ENCODE results near the gene BRMS1L.

DNA sequence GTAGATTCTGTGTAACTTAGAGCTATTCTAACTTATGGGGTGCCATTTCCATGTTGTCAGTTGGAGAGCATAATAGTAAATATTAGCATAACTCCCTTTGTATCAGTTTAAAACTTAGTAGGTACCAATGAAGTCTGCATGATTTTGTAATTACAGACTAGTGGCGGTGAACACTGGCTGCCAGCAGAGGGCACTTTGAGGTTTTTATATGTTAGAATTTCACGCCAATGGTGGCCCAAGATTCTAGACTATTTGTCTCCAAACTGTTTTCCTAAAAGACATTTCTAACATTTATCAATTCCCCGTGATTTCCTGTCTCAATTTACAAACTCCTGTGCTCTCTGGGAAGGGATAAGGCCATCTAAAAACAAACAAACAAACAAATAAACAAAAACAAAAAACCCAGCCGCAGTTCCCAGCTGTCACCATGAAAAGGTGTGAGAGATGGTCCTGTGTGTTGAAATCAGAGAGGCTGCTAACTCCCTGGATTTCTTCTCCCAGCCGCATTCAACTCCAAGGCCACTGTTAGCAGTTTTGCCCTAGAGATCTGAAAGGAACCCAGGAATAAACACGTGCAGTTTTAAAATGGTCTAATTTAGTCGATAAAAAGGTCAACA, 57.6 kb downstream of the BRMS1L start:
- no peak for TF ChIP-seq EZH2 (IDR thresholded peaks at IDR 0.05; ENCODE audit: insufficient read depth, poor library complexity, severe bottlenecking)
- TF ChIP-seq EZH2phosphoT487 (IDR thresholded peaks at IDR 0.05; ENCODE audit: insufficient read depth, low read depth): no peak

All from GM23248 (cell line).